Measurements from ENCODE around the gene C1orf141. TPM values are rescaled to one million over a fixed set of nuclear protein-coding genes. Genes with fewer than 3 reads are reported as not detected.

C1orf141 gene
- total and polyA plus RNA-seq, 2 donors (not counting 1 experiment from before 2014, with no cell fraction given): not detected

DNA sequence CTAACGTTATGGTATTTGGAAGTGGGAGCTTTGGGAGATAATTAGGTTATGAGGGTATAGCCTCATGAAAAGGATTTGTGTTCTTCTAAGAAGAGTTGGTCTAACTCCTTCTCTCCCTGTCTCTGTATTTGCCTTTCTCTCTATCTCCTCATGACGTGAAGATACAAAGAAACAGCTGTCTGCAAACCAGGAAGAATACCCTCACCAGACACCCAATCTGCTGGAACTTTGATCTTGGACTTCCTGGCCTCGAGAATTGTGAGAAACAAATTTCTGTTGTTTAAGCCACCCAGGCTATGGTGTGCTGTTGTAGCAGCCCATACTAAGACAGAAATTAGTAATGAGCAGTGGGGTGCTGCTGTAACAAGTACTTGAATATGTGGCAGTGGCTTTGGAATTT is 16.1 kb downstream of the C1orf141 start:
- WGBS (ENCODE audit: insufficient coverage): 71% methylated on average over 2 of the region's 3 CpGs

DNA sequence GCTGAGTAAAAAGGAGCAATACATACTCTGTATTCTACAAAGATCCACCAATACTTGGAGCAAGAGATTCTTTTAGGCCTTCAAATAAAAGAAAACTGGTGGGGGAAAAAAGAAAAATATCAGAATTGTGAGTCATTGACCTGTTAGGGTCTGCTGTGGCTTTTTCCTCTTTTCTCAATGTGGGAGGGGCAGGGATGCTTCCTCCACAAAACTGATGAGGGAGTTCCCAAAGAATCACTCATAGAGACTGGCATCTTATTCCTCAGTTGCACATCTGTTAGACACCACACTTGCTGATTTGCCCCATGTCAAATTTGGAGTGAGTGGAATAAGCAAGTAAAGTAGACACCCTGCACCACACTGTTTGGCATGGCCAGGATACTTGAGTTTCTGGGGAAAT is 16.6 kb downstream of the C1orf141 start:
- POLR2A ChIA-PET: no interaction called here
- Mint-ChIP-seq H3K9me3 (ENCODE audit: insufficient read depth) (no peaks in the 10 kb centered on the region), H3K4me3 (no peak overlapping the region), H3K27ac (no peak overlapping the region), H3K4me1 (peaks cover 9% of the 10 kb centered on the region), H3K27me3 (no peaks in the 10 kb centered on the region)
- Histone ChIP-seq H3K27ac (ENCODE audit: low read length in 2 of 2) (no peak overlapping the region), H3K4me1 (ENCODE audit: control insufficient read depth in 2 of 2, insufficient read depth in 2 of 2, low read length in 2 of 2) (peaks cover 3 to 4% of the 10 kb centered on the region in 2 donors), H2AFZ (ENCODE audit: insufficient read depth, low read depth, low read length, poor library complexity, severe bottlenecking) (no peak overlapping the region), H3K4me2 (replicated peaks; ENCODE audit: low read depth, low read length, poor library complexity, severe bottlenecking) (no peak overlapping the region), H3K27me3 (replicated peaks in 1 of 4; ENCODE audit: control extremely low read depth in 1 of 4, control insufficient read depth in 3 of 4, insufficient read depth in 4 of 4, low read length in 3 of 4) (no peaks in the 10 kb centered on the region), H3K9ac (ENCODE audit: low read length) (no peak overlapping the region), H3K4me3 (ENCODE audit: control extremely low read depth in 1 of 5, extremely low read depth in 1 of 5, insufficient read depth in 1 of 5, low read depth in 2 of 5, low read length in 4 of 5) (no peak overlapping the region), H3K79me2 (ENCODE audit: control insufficient read depth, insufficient read depth, low read length) (no peaks in the 10 kb centered on the region), H3K36me3 (replicated peaks in 1 of 2; ENCODE audit: control extremely low read depth in 1 of 2, control insufficient read depth in 1 of 2, extremely low read depth in 1 of 2, insufficient read depth in 2 of 2, low read length in 1 of 2) (no peaks in the 10 kb centered on the region), H4K20me1 (ENCODE audit: control insufficient read depth, insufficient read depth, low read length, poor library complexity, severe bottlenecking) (no peaks in the 10 kb centered on the region), H3K9me3 (ENCODE audit: control extremely low read depth in 1 of 3, control insufficient read depth in 2 of 3, insufficient read depth in 1 of 3, low read length in 2 of 3) (peaks cover 3 to 11% (median 10%) of the 10 kb centered on the region in 3 donors)
- no peak for DNase-seq
- no peak for ATAC-seq (ENCODE audit: low read depth)
- TF ChIP-seq, protein P1, sequence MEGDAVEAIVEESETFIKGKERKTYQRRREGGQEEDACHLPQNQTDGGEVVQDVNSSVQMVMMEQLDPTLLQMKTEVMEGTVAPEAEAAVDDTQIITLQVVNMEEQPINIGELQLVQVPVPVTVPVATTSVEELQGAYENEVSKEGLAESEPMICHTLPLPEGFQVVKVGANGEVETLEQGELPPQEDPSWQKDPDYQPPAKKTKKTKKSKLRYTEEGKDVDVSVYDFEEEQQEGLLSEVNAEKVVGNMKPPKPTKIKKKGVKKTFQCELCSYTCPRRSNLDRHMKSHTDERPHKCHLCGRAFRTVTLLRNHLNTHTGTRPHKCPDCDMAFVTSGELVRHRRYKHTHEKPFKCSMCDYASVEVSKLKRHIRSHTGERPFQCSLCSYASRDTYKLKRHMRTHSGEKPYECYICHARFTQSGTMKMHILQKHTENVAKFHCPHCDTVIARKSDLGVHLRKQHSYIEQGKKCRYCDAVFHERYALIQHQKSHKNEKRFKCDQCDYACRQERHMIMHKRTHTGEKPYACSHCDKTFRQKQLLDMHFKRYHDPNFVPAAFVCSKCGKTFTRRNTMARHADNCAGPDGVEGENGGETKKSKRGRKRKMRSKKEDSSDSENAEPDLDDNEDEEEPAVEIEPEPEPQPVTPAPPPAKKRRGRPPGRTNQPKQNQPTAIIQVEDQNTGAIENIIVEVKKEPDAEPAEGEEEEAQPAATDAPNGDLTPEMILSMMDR (IDR thresholded peaks at IDR 0.05): no peak
- TF ChIP-seq EZH2 (IDR thresholded peaks at IDR 0.05; ENCODE audit: borderline replicate concordance, insufficient read depth, low read depth, low read length, poor library complexity, severe bottlenecking): no peak
- CTCF ChIA-PET: no interaction called here
- intact Hi-C loops (cut with micrococcal nuclease): loop anchor here (10.0 kb wide), 1 partner anchor 183 kb away; no protein-coding TSS in a partner anchor

More for the DNA sequence above, 16.1 kb downstream of the C1orf141 start:
- no peak for ATAC-seq (ENCODE audit: low read depth)
- no peak for DNase-seq
- ChIA-PET POLR2A (no interaction called here), CTCF (interaction anchor here (0.5 kb wide), 1 partner anchor 738 kb away, joined by 4 read pairs; no protein-coding TSS in a partner anchor)
- Mint-ChIP-seq H3K27me3 (no peaks in the 10 kb centered on the region), H3K4me3 (no peak overlapping the region), H3K4me1 (peaks cover 5% of the 10 kb centered on the region), H3K9me3 (ENCODE audit: insufficient read depth) (no peaks in the 10 kb centered on the region), H3K27ac (no peak overlapping the region)
- H3K9me3 ChIP-seq (ENCODE audit: control extremely low read depth in 1 of 3, control insufficient read depth in 2 of 3, insufficient read depth in 1 of 3, low read length in 2 of 3): peaks cover 3 to 8% (median 6%) of the 10 kb centered on the region in 3 donors
- no peak for TF ChIP-seq EZH2 (IDR thresholded peaks at IDR 0.05; ENCODE audit: borderline replicate concordance, insufficient read depth, low read depth, low read length, poor library complexity, severe bottlenecking)
- TF ChIP-seq, protein P1 (IDR thresholded peaks at IDR 0.05): no peak
- H4K20me1 ChIP-seq (ENCODE audit: control insufficient read depth, insufficient read depth, low read length, poor library complexity, severe bottlenecking): no peaks in the 10 kb centered on the region
- H3K79me2 ChIP-seq (ENCODE audit: control insufficient read depth, insufficient read depth, low read length): no peaks in the 10 kb centered on the region
- no peaks in the 10 kb centered on the region for H3K4me1 ChIP-seq (ENCODE audit: control insufficient read depth in 2 of 2, insufficient read depth in 2 of 2, low read length in 2 of 2)
- H3K9ac ChIP-seq (ENCODE audit: low read length): no peak overlapping the region
- H3K27me3 ChIP-seq (replicated peaks in 1 of 4; ENCODE audit: control extremely low read depth in 1 of 4, control insufficient read depth in 3 of 4, insufficient read depth in 4 of 4, low read length in 3 of 4): no peaks in the 10 kb centered on the region
- no peak overlapping the region for H3K27ac ChIP-seq (ENCODE audit: low read length in 2 of 2)
- no peak overlapping the region for H3K4me3 ChIP-seq (ENCODE audit: control extremely low read depth in 1 of 5, extremely low read depth in 1 of 5, insufficient read depth in 1 of 5, low read depth in 2 of 5, low read length in 4 of 5)
- H3K36me3 ChIP-seq (replicated peaks in 1 of 2; ENCODE audit: control extremely low read depth in 1 of 2, control insufficient read depth in 1 of 2, extremely low read depth in 1 of 2, insufficient read depth in 2 of 2, low read length in 1 of 2): no peaks in the 10 kb centered on the region
- no peak overlapping the region for H2AFZ ChIP-seq (ENCODE audit: insufficient read depth, low read depth, low read length, poor library complexity, severe bottlenecking)
- H3K4me2 ChIP-seq (replicated peaks; ENCODE audit: low read depth, low read length, poor library complexity, severe bottlenecking): no peak overlapping the region
- intact Hi-C loops (cut with micrococcal nuclease): loop anchor here (10.0 kb wide), 1 partner anchor 184 kb away; no protein-coding TSS in a partner anchor

Data from B cell (primary cell).